Stimulated activated CD4-positive, alpha-beta T cell treated with anti-CD3 and anti-CD28 coated beads, Interleukin-4, amount 100 ng/mL, for 1 hour (primary cell): Measurements from ENCODE around the gene TXNRD1.
"Not testable (repeated sequence)": the region's sequence is repeated elsewhere in the genome, so short reads cannot be mapped to it uniquely, and the experiment has no call there.

Experiments
- DNase-seq: peaks from one replicate; pipeline ENCODE4 v3.0.0-alpha.2; 2020

Gene TXNRD1

GRCh38 chr12:104285740-104286515, 70.3 kb downstream of the TXNRD1 start:
- DNase-seq: peak; percentile 21

- DNase-seq: peak; percentile 88
Observed at GRCh38 chr12:104286516-104287482, 71.2 kb downstream of the TXNRD1 start.

GRCh38 chr12:104288635-104289274, 73.2 kb downstream of the TXNRD1 start:
- peak; percentile 84 for DNase-seq

GRCh38 chr12:104290320-104290719, 74.7 kb downstream of the TXNRD1 start:
- no peak for DNase-seq

- DNase-seq: no peak
Observed at GRCh38 chr12:104290855-104291254, 75.3 kb downstream of the TXNRD1 start.

GRCh38 chr12:104291867-104292524, 76.4 kb downstream of the TXNRD1 start:
- no peak for DNase-seq

- no peak for DNase-seq
Observed at GRCh38 chr12:104292872-104293794, 77.6 kb downstream of the TXNRD1 start.

GRCh38 chr12:104294158-104294859, 78.7 kb downstream of the TXNRD1 start:
- not testable (repeated sequence) for DNase-seq

GRCh38 chr12:104294927-104295668, 79.5 kb downstream of the TXNRD1 start:
- no peak for DNase-seq

- no peak for DNase-seq
Observed at GRCh38 chr12:104295954-104296353, 80.4 kb downstream of the TXNRD1 start.

GRCh38 chr12:104296718-104297117, 81.1 kb downstream of the TXNRD1 start:
- no peak for DNase-seq

GRCh38 chr12:104297477-104298113, 82.0 kb downstream of the TXNRD1 start:
- DNase-seq: no peak

GRCh38 chr12:104299842-104300481, 84.4 kb downstream of the TXNRD1 start:
- DNase-seq: no peak

GRCh38 chr12:104303538-104304151, 88.1 kb downstream of the TXNRD1 start, which contains the start of gene EID3:
Gene EID3, plus strand, starts transcription at chr12:104303739. Its CDS starts 196 bp downstream, at chr12:104303935.
- peak; percentile 89 for DNase-seq

GRCh38 chr12:104304261-104305009, 88.9 kb downstream of the TXNRD1 start:
- no peak for DNase-seq

- no peak for DNase-seq
Observed at GRCh38 chr12:104305349-104305748, 89.8 kb downstream of the TXNRD1 start.

GRCh38 chr12:104306376-104306775, 90.8 kb downstream of the TXNRD1 start:
- no peak for DNase-seq
